Activated CD4-positive, alpha-beta memory T cell treated with anti-CD3 and anti-CD28 coated beads for 36 hours (primary cell): ENCODE data around the gene NSUN5. TPM values are rescaled to one million over a fixed set of nuclear protein-coding genes. Genes with fewer than 3 reads are reported as not detected.

Experiments used
- total RNA-seq, 2 experiments: library from RNA; stranded (reverse); gene quantifications; one replicate each; pipeline ENCODE4 v1.2.3, GENCODE V29; 2021

The NSUN5 gene
- total RNA-seq, 2 experiments from 2014 or later: 51.2 to 55.5 TPM

Other genes starting within 250 kb of the NSUN5 start
- not detected for gene SPDYE9, start 222.8 kb downstream of the NSUN5 start, total RNA-seq
- gene TRIM50, start 19.3 kb upstream of the NSUN5 start, total RNA-seq: not detected
- not detected for gene FKBP6, start 19.3 kb upstream of the NSUN5 start, total RNA-seq
- under 1 TPM in 1 of 2 experiments, not detected in 1; 0.10 TPM for gene FZD9, start 125.0 kb upstream of the NSUN5 start, total RNA-seq
- gene BAZ1B, start 213.5 kb upstream of the NSUN5 start, total RNA-seq: 10 to 100 TPM; 82.3 to 83.8 TPM
- 10 to 100 TPM; 48.0 to 50.3 TPM for gene BCL7B, start 248.9 kb upstream of the NSUN5 start, total RNA-seq